NCI-H2196 (cell line): ENCODE results near the gene SELENOV.

ENCODE experiments used
- DNase-seq: peaks from one replicate; lab custom pipeline; 2025; ENCODE audit not compliant: unreplicated experiment; lab: John Stamatoyannopoulos, UW

Gene SELENOV

GRCh38 chr19:39518975-39519374 is 4.0 kb downstream of the SELENOV start:
- no peak for DNase-seq

GRCh38 chr19:39520541-39521484 is 5.9 kb downstream of the SELENOV start:
- no peak for DNase-seq

- DNase-seq = no peak
These were observed 9.6 kb downstream of the SELENOV start for GRCh38 chr19:39524495-39524894.

DNA sequence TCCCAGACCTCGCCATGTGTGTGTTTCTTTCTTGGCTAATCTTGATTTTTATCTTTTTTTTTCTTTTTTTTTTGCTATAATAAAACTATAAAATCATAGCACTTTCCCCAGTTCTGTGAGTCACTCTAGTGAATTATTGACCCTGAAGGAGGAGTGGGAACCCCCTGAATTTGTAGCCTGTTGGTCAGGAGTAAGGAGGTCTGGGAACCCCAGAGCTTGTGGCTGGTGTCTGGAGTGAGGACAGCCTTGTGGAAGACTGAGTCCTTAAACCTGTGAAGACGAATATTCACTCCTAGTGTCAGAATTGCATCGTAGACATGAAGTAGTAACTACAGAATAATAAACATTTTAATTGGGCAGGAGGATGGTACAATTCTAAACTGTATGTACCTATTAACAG is 10.3 kb downstream of the SELENOV start:
- DNase-seq = no peak

DNA sequence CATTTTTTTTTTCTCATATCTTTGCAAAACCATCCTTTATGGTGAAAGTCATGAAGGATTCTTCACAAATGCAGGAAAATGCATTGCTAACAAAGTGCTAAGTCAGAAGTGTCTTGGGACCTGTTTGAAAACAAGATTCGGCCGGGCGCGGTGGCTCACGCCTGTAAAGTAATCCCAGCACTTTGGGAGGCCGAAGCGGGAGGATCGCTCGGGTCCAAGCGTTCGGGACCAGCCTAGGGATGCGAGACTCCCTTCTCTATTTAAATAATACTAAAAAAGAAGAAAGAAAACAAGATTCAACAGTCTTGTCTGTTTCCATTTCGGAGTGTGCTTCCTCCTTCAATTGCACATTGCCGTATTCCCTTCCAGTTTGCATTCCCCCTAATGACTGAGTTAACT is 16.9 kb downstream of the SELENOV start:
- DNase-seq = no peak

- peak; percentile 98 for DNase-seq
These were observed 17.5 kb downstream of the SELENOV start, which contains the start of gene EID2B for GRCh38 chr19:39532233-39533002. Gene EID2B (minus strand): TSS chr19:39532852. CDS start chr19:39532802, 50 bp downstream.

GRCh38 chr19:39533003-39533512 is 18.1 kb downstream of the SELENOV start:
- DNase-seq = no peak

DNA sequence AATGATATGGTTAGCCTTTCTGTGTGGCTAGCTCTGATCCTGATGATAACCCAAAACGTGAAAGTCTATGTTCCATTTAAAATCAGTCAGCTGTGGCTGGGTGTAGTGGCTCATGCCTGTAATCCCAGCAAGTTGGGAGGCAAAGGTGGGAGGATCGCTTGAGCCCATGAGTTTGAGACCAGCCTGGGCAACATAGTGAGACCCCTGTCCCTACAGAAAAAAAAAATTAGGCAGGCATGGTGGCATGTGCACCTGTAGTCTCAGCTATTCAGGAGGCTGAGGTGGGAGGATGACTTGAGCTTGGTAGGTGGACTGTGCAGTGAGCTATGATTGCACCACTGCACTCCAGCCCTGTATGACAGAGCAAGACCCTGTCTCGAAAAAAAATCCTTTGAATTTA is 18.9 kb downstream of the SELENOV start:
- no peak for DNase-seq

DNA sequence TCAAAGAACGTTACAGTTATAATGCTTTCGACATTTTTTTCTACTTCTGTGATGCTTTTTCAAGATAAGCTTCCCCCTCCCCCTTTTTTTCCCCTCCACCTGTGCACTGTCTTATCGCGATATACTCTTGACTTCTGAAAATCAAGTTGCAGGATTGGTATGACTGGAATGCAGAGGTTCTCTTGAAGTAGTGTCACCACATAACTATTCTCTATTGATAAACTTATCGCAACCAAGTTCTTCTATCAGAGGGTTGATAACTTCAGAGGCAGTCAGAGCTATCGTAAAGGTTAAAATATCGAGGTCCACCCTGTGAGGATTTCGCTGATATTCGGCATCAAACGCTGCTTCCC is 24.2 kb downstream of the SELENOV start:
- DNase-seq = no peak

DNA sequence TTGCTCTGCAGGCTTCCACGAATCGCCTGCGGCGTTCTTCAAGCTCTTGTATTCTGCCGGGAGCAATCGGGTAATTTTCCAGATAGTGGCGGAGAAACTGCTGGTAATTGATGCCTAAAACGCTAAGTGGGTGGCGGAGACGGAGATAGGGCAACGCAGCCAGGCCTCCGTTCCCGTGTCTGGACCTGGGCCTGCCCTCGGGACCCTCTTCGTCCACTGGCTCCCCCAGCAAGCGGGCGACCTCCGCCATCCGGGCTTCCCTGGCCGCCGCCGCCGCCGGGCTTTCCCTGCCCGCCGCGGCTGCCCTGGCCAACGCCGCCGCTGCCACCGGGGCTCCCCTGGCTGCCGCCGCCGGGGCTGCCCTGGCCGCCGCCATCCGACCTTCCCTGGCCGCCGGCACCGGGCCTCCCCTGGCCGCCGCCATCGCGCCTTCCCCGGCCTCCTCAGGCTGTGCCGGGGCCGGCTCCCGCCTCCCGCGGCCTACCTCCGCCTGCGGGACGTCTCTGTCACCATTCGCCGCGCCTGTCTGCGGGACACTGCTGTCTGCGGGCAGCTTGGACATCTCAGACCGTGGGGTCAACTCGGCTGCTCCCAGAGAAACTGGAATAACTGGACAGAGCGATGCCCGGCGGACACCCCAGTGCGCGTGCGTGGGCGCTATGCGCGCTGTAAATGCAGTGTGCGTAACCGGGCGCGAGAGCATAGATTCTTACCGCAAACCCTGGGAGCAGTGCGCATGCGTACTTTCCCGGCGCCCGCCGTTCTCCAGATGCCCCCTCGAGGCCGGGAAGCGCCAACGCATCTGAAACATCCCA is 24.8 kb downstream of the SELENOV start, which contains the start of gene EID2:
EID2 (minus strand) TSS at position 644 of the 815 bp plus-strand sequence; CDS start at position 562, 82 bp downstream.
- peak; percentile 95 for DNase-seq

DNA sequence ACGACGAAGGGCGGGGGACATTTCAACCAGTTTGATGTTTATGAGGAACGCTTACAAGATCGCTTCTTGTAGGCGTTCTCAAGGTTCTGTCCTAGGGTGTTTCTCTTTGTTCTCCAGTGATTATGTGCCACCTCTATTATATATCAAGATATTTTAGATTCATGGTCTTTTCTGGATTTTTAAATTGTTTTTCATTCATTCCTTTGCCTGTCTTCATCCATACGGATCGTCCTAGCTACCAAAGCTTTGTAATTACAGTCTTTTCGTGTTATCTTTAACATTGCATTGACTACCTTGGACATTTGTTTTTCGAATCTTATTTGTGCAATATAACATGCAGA is 25.4 kb downstream of the SELENOV start:
- DNase-seq = no peak

DNA sequence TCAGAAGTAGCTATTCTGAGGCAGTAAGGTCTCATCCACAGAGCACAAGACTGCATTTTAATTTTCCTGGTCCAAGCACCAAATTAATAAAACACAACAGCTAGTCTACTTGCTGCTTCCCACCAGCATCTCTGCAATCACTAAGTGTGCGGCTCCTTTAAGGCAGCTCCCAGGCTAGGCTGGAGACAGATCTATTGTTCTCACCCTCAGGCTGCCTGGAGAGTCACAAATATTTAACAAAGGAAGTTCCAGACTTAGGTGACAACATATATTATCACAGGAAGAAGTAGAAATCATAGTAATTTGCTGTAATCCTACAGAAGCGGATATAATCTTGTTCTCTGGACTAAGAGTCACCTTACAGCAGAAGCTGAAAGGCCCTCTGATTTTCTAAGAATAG is 27.3 kb downstream of the SELENOV start:
- DNase-seq = no peak

GRCh38 chr19:39543477-39543857 is 28.5 kb downstream of the SELENOV start:
- DNase-seq = no peak

DNA sequence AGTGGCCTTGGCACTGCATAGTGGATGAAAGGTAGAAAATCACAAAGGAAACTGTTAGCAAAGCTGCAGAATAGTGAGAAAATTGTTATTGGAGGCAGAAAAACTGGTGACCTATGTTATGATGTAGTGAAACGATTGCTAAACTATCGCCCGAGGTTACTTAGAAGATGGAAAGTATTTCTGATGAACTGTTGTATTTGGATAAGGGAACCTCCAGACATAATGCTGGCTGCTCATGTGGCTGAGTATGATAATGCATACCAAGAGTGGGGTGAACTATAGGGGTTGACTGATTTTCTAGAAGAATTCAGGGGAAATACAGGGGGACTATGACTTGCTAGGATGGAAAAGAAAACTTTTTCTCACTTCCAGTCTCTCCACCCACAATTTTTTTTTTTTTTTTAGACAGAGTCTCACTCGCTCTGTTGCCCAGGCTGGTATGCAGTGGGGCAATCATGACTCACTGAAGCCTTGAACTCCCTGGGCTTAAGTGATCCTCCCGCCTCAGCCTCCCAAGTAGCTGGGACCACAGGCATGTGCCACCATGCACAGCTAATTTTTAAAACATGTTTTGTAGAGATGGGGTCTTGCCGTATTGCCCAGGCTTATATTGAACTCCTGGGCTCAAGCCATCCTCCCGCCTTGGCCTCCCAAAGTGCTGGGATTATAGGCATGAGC is 29.4 kb downstream of the SELENOV start:
- DNase-seq = no peak

DNA sequence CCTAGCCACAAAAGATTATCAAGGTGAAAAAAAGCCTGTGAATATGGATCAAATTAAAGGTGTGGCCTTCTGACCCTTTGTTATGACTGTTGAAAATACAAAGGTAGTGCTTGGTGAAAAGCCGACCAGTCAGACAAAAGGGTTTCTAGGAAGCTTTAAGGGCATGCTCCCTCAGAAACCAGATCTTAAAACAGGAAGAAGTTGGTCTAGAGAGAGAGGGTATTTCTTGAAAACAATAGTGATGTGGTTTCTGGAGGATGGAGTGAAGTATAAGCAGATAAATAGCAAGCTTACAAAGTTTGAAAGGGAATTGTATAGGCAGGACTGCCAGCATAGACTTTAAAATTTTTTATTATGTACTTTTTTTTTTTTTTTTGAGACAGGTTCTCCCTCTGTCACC is 30.0 kb downstream of the SELENOV start:
- DNase-seq = no peak

GRCh38 chr19:39546599-39546998 is 31.7 kb downstream of the SELENOV start:
- no peak for DNase-seq

GRCh38 chr19:39550197-39550596 is 35.3 kb downstream of the SELENOV start:
- DNase-seq = no peak

DNA sequence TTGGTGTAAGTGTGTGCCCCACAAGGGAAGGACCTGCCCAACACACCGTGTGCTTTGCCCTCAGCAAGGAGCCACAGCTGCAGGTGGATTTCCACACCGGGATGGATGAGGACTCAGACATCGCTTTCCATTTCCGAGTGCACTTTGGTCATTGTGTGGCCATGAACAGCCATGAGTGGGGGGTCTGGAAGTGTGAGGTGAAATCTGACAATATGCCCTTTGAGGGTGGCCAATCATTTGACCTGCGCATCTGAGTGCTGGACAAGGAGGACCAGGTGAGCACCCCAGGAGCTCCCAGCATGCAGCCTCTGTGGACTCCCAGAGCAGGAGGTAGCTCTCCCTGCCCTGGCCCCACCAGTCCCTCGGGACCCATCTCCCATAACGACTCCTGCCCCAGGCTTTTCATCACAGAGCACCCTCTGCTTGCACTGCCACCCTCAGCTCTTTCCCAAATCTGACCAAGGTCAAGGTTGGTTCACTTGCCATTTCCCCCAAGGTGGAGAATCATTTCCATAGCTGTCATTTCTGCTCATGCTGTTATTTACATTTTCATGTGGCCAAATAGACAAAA is 38.2 kb downstream of the SELENOV start:
- DNase-seq = no peak

- no peak for DNase-seq
These were observed 39.9 kb downstream of the SELENOV start for GRCh38 chr19:39554701-39555311.

DNA sequence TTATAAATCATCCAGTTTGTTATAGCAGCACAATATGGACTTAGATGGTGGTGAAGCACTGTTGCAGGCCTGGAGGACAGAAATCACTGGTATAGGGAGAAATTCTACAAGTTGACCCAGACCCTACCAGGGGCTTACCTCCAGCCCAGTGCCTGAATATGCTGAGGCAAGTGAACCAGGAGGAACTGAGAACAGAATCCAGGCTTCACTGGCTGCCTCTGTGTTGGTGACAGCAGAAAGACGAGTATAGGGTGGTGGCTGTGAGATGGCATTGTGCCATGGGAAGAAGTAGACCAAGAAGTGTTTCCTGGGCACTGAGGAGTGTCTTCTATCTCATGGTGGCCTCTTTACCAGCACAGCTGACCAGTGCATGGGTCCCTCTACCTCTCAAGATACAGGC is 40.9 kb downstream of the SELENOV start:
- DNase-seq = no peak
